SHP77 (cell line): ENCODE results near the gene GNAQ.

Experiments
- DNase-seq, 2 experiments: peaks; one replicate each; lab custom pipeline; 2025; lab: John Stamatoyannopoulos, UW

GNAQ gene

DNA sequence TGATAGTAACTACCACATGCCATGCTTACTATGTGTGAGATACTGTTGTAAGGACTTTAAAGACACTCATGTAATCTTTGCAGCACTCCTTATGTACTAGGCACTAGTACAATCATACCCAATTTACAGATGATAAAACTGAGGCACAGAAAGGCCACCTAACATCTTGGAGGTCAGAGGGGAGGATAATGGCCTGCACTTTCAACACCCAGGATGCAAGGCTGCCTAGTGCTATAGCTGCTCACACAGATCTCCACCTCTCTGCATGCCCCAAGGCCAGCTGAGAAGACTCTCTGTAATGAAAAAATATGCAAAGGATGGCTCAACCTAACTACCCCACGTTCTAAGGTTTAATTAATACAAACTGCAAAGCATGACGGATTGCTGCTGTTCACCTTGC is 57.2 kb downstream of the GNAQ start:
- DNase-seq: no peak

DNA sequence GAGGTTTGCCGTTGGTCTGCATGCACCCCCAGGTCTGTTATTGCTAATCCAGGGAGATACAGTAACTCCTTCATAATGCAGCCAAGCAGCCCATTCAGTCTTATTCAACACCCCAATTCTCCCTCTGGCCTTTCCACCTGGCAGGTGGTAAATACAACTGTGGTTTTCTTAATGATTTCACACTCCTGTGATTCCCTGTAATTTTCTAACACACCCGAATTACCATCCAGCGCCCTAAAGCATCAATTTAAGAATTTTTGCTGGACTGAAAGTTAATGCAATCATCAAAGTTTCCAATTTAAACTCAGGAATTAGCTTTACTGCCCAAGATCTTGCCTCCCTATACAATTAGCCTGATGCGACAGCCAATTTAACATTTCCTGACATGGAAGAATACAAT is 62.5 kb downstream of the GNAQ start:
- DNase-seq: no peak

DNA sequence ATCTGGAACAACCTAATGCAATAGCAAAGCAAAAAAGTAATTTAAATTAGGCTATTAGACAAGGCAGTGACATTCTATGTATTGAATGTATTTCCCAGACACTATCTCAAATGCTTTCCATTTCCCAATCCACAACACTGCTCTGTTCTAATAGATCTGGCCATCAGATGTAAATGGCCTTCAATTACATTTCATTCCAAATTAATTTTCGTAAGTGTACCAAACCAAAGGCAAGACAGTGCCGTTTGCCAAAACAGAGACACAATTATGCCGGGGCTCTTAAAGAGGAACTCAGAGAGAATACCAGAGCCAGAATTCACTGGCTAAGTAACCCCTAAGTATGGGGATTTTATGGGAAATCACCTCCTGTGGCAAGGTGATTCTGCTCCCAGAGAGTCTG is 63.1 kb downstream of the GNAQ start:
- no peak for DNase-seq

DNA sequence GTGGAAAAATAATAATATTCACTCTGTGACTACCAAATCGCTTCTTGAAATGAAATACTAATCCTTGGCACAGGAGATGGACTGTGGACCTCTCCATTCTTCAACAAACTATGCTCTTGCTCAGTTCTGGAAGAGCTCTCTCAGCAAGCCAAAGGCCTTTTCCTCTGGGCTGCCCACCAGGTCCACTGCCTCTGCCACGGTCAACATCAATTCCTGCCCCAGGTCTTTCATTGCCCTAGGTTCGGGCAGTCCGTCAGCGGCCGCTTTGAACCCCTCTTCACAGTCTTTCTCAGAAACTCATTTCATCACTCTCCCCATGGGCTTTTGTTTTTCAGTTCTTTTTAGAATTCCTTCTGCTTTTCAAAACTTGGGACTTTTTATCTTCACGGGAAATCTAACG is 64.9 kb downstream of the GNAQ start:
- DNase-seq: no peak

DNA sequence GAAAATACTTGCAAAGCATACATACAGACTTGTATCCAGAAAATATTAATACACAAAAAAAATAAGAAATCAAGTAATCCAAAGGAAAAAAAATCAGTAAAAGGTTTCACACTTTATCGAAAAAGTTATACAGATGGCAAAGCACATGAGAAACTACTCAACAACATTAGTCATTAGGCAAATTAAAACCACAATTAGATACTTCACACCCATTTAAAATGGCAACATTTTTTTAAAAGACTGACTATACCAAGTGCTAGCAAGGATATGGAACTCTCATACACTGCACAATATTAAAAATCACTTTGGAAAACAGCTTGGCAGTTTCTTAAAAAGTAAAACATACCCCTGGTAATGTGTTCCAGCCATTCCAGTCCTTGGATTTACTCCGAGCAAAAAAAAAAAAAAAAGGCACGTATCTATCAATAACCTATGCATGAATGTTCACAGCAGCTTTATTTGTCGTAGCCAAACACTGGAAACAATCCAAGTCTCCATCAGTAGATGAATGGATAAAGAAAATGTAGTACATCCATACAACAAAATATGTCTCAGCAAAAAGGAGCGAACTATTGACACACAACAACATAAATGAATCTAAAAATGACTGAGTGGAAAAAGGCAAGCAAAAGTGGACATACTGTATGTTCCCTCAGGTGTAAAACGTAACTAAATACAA is 66.0 kb downstream of the GNAQ start:
- no peak for DNase-seq

DNA sequence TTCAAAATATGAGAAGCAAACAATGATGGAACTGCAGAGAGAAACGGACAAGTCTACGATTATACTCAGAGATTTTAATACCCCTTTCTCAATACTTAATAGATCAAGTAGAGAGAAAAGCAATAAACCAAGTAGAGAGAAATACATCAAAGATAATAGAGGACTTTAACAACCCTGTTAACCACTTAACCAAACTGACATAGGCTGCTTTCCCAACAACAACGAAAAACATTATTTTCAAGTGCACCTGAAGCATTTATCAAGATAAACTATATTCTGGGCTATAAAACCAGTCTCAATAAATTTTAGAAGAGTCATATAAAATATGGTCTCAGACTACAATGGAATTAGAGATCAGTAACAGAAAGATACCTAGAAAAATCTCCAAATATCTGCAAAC is 67.4 kb downstream of the GNAQ start:
- DNase-seq: no peak

DNA sequence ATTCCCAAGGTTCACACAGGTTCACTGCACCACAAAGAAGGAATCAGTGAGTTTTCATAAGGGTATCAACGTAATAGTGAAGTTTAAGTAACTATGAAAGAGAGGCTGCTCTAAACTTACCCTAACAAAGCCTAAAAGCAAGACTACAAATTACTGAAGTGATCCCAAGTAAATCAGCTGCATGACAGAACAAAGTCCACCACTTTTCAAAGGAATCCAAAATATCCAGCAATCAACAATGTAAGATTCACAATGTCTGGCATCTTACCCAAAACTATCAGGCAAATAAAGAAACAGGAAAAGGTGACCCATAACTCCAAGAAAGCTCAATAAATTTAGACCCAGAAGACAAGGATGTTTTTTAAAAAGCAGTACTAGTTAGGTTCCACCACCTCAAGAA is 70.1 kb downstream of the GNAQ start:
- no peak for DNase-seq

DNA sequence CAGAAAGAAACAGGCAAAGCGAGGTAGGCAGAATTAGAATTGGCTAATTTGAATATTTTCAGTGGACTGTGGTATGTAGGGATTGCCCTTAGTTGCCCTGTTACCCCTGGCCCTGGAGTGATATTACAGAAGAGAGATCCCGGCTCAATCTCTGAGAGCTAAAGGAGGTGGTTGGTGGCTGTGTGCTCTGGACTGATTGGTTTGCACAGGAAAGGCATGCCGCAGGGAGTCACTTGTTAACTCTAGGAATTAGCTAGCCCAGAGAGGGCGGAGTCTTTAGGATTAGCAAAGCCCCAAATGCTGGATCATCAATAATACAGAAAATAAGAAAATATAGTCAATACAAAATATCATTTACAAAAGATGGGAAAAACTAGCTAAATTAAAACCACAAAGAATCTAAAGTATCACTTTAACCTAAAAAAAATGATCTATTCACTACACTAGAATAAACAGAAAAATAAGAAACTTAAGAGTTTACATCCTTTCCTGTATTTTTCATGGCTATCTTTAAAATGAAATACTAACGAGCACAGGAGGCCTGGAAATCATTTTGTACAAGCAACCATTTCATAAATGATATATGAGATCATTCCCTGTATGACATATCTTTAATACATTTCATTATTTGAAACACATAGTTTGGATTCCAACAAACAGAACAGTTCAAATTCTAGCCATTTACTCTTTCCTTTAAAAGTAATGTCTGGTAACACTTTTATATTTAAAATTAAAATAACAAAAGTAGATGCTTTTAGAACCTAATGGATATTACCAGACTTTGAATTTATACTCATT is 71.1 kb downstream of the GNAQ start:
- DNase-seq: no peak

DNA sequence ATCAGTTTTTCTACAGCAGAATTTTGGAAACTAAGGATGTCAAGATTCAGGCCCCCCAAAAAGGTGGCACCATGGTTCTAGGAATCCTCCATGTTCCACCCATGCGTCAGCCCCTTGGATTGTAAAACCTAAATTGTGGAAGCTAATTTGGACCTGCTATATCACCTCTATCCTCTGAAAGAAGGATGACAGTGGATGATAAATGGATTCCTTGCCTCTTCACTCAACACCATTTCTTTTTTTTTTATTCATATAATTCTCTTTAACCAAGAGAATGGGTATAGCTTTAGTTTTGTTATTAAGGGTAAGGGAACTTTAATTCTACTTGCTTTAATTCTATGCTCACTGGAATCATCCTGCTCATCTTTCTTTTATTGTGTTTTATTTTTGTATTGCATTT is 71.8 kb downstream of the GNAQ start:
- no peak for DNase-seq

DNA sequence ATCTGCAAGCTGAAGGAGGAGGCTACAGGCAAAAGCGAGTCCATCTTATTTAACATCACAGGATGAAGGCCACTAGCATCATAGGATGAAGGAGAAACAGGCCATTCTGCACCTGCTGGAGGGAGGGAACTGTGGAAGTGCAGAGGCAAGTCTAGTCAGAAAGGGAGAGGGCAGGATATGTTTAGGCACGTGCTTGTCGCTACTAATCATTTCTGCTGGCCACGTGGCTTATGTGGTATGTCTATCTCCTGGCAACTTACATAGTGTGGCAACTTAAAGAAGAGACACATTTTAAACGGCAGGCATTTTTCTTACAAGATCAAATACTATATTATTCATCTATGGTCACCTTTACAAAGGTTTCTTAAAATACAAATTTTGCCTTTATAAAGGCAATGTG is 74.0 kb downstream of the GNAQ start:
- DNase-seq: no peak

DNA sequence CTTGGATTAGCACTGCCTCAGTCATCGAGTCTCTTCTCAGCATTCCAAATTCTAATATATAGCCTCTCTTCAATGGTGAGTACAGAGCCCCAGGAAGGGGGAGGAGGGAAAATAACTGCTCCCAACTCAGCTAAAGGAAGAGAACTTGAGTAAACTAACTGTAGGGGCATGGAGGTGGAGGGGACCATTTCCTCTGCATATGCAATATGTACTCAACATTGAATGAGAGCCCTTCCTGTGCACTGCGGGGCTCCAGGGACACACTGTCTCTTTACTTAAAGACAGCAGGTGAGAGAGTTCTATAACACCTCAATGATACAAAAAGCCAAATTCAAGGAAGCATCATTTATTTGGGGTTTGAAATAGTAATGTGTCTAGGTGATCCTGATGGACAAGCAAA is 75.1 kb downstream of the GNAQ start:
- DNase-seq: no peak

DNA sequence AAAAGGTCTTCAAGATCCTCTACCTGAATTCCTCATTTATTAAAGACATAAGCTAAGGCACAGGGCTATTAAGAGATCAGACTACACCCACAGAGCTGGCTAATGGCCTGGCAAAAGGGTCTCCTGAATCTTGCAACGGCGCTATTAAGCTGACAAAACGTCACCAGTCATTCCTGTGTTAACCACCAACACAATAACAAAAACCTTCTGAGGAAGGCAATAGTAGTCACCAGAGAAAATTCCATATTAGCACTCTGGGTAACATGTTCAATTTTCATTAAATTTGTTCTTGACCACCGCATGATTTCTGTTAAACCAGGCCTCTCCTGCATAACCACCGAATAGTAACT is 77.0 kb downstream of the GNAQ start:
- no peak for DNase-seq

DNA sequence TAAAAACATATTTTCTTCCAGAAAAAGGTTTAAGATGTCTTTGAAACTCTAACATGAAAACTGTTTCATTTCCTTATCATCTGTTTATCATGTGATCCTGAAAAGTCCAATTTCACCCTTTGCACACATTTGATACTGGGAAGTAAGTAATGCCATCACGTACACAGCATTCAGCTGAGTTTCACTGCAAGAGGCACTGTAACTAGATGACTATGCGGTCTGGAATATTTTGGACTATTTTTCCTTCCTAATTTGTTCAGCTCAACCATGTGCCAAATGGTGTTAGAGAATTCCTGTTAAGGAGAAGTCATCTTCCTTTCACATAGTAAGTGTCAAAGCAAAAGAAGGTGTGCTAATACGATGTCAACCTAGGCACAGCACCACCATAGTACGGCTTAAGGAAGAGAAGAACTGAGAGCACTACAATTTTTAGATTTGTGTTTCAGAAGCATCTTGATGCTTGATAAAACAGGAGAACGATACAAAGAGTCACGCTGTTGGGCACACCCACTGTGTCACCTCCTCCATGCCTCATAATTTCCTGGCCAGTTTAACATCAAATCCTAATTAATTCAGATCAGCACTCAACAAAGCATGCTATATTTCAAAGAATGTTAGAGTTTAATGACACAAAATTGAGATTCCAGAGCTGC is 77.5 kb downstream of the GNAQ start:
- DNase-seq: no peak

DNA sequence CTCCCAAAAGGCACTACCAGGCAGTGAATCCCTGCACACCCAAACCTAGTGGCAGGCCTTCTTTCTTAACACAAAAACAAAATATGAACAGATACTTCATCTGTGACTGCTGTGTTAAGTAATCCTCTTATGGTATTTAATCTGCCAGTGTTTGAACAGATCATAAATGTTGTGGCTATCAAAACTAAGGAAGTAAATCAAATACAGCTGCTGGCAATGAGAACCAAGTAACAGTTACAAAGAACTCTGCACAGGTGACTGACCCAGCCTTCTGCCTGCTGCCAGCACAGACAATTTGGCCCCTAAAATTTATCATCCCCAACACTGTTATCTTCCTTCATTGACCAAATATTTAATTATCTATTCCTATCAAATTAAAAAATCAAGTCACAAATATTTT is 78.0 kb downstream of the GNAQ start:
- DNase-seq: peak; percentile 14 to 24

DNA sequence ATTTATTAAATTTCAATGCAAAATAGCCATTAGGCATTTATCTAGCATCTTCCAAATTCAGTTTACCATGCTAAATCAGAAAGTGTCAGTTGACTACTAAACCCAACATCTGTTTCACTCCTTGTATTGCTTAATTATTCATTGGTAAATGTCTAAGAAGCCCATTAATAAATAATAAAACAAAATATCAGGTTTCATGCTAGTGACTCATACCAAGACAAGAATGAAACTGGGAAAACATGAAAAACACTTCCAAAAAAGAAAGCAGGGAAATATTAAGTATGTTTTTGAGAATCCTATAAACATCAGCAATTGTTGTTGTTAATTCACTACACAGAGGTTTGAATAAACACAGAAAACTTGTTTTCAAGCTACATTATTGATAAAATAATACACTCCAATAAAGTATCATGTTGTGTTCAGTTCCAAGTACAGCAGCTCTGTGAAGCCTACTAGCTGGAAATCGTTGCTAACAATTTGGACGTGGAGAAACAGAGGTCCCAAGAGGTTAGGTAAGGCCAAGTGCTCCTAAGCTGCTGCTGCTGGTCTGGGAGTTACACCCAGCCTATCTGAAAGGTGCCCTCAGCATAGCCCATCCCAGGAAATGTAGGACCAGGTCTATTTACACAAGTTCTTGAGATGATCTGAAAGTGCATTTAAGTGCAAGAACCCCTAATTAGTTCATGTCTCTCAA is 78.8 kb downstream of the GNAQ start:
- DNase-seq: no peak

DNA sequence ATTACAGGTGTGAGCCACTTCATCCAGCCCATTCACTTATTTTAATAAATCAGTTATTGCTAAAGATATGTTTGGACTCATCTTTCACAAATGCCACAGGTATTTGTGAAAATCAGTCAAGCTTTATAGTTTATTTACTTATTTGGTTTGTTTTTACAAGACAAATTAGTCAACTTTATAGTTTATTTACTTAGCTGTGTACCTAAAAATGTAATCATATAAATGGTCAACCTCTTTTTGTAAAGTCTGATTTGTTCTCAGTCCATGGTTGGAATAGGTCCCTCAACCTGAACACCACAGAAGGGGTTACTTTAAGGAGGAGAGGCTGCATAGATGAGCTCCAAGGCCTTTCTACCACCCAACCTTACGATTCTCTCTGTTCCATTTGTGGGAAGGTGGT is 80.2 kb downstream of the GNAQ start:
- DNase-seq: no peak

DNA sequence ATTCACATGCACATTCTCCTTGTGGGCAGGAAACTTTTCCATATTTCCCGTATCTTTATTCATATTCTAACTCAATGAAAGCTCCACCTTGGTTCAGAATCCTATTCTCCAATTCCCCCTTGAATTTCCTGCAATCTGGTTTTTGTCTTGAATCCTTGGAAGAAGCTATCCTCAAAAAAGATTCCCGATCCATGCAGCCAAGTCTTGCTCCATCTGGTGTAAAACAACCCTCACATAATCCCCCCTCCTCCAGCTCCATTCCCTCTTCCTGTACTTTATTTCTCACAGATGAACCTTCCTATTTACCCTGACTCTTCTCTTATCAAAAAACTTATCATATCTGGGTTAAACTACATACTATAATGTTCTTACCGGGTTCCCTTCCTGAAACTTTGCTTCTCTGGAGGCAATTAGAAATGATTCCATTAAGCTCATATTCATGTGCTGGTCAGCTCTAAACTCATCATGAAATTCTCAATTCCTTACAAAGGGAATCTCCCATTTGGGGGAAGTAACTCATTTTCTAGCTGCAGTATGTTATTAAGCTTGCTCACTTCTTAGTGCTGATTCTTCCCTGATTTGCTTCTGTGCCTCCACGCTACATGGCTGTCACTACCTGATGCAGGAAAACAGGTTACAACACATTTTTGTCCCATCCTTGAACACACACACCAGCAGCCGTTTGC is 81.7 kb downstream of the GNAQ start:
- no peak for DNase-seq

DNA sequence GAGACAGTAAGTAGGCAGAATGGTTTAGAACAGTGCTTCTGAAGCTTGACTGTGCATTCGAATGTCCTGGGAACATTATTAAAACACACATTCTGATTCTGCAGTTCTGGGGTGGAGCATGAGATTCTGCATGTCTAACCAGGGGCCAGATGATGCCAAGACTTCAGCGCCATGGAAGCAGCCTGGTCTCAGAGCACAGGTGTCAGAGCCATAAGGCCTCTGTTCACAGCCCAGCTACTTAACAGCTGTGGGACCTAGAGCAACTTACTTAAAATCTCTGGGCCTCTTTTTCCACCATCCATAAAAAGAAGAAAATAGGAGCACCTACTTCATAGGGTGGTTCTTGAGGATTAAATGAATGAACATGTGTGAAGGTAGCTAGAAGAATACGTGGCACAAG is 84.0 kb downstream of the GNAQ start:
- DNase-seq: no peak

DNA sequence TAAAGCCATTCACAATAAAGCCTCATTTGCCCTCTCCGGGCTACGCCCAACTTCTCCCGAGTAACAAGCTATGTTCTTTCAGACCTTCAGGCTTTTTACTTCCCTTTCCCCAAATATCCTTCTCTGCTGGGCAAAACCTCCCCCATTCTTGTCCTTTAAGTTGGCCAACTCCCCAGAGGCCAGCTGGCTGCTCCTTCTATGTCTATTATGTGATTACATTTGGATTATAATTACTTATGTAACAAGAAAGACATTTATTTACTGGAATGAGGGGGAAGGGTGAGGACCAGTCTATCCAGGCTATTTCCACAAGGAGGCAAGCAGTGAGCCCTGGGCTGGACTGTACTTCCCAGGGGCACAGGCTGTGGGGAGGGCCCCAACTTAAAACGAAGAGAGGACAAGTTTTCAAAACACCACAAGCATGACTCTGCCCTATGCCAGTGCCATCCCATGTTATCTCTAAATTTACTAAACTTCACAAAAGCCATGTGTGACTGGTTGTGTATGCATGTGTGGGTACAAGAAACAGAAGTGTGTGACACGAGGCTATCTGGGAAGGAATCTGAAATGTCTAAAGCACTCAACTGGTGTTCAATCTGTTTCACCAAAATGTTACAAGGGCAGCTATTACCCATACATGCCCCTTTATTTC is 84.5 kb downstream of the GNAQ start:
- DNase-seq: no peak

DNA sequence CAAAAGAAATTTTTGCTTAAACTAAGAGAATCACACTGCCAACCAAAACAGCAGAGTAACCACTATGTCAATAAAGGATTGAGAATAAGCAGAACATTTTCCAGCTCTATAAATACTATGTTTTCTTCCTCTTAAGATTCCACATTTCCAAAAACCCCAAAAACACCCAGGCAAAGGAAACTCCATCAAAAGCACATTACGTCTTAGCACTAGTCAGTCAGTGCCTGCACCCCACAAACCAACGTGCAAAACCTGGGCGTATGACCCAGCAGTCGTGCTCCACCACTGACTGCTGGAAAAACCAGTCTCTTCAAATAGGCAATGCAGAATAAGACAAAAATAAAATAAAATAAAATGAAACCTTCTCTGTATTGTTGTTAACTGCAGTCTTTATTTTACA is 85.3 kb downstream of the GNAQ start:
- no peak for DNase-seq

DNA sequence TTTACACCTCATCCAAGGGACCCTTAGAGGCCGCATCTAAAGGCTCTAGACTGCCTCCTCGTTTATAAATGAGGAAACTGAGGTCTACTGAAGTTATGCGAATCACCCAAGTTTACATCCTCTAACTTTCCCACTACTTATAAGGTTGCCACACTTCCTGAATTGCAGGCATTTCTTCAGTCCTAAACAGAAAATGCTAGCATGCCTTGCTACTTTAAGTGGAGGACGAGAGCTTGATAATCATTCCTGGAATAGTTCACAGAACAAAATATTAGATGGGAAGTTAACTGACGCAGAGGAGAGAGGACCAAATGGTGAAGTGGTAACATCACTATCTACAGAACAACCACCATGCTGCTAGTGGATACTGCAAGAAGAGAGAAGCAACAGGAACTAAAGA is 85.8 kb downstream of the GNAQ start:
- DNase-seq: no peak
